BLaER1 treated with 17β-estradiol and CSF1 and Interleukin-3, amounts not matched to agents 10 nM and 100 nM (cell line): Measurements from ENCODE around the gene SLC30A7.
"Not testable (repeated sequence)": the region's sequence is repeated elsewhere in the genome, so short reads cannot be mapped to it uniquely, and the experiment has no call there.

ENCODE experiments used
- H3K27ac ChIP-seq, 11 experiments: shearing (Covaris generic); formaldehyde crosslinking; 2 replicates each; pipeline ENCODE4 v1.8.1; 2022
- H3K27me3 ChIP-seq, 11 experiments: shearing (Covaris generic); formaldehyde crosslinking; 2 replicates each; pipeline ENCODE4 v1.8.1; 2022
- H3K36me3 ChIP-seq, 11 experiments: shearing (Covaris generic); formaldehyde crosslinking; 2 replicates each; pipeline ENCODE4 v1.8.1; 2022
- H3K4me1 ChIP-seq, 10 experiments: shearing (Covaris generic); formaldehyde crosslinking; 2 replicates each; pipeline ENCODE4 v1.8.1; 2022
- H3K4me2 ChIP-seq, 11 experiments: shearing (Covaris generic); formaldehyde crosslinking; 2 replicates each; pipeline ENCODE4 v1.8.1; 2022
- H3K4me3 ChIP-seq, 10 experiments: shearing (Covaris generic); formaldehyde crosslinking; 2 replicates each; pipeline ENCODE4 v1.8.1; 2022
- H3K9ac ChIP-seq, 11 experiments: shearing (Covaris generic); formaldehyde crosslinking; 2 replicates each; pipeline ENCODE4 v1.8.1; 2022
- H3K9me3 ChIP-seq, 11 experiments: shearing (Covaris generic); formaldehyde crosslinking; replicated peaks in 1 of 11; 2 replicates each; pipeline ENCODE4 v1.8.1; 2022
- H4K20me1 ChIP-seq, 11 experiments: shearing (Covaris generic); formaldehyde crosslinking; 2 replicates each; pipeline ENCODE4 v1.8.1; 2022
- Cebpa-rat ChIP-seq, 11 experiments: shearing (Covaris generic); IDR thresholded peaks; 2 replicates each; pipeline ENCODE4 v1.8.1; 2022

Gene SLC30A7

GRCh38 chr1:100895540-100896480, at the start of gene SLC30A7:
SLC30A7 (plus strand) TSS chr1:100896090; CDS start chr1:100896263, 173 bp downstream.
- Histone ChIP-seq H4K20me1 (peaks cover 0 to 15% (median 3%) of the 10 kb centered on the region in 11 experiments; a peak in 7 of 22 replicates), H3K27me3 (no peaks in the 10 kb centered on the region), H3K36me3 (peaks cover 19 to 48% (median 35%) of the 10 kb centered on the region in 11 experiments), H3K27ac (peak within 1 kb of the TSS; percentile 89 to 96 (median 95)), H3K9me3 (peaks cover 7 to 18% (median 15%) of the 10 kb centered on the region in 11 experiments), H3K9ac (peak within 1 kb of the TSS; percentile 90 to 97 (median 95)), H3K4me3 (peak within 1 kb of the TSS; percentile 84 to 98 (median 92)), H3K4me1 (peaks cover 26 to 39% (median 32%) of the 10 kb centered on the region in 10 experiments), H3K4me2 (peak within 1 kb of the TSS; percentile 77 to 98 (median 89))
- TF ChIP-seq Cebpa-rat (IDR thresholded peaks at IDR 0.05) = no peak

- H3K9me3 ChIP-seq = no peaks in the 10 kb centered on the region
- TF ChIP-seq Cebpa-rat (IDR thresholded peaks at IDR 0.05) = no peak
- no peaks in the 10 kb centered on the region for H3K36me3 ChIP-seq
- peak overlapping the region in 2 of 11 experiments; percentile 52; a peak in 4 of 22 replicates for H3K4me2 ChIP-seq
- no peaks in the 10 kb centered on the region for H3K27me3 ChIP-seq
- H3K27ac ChIP-seq = no peak overlapping the region; a peak in 1 of 22 replicates
- no peak overlapping the region for H3K9ac ChIP-seq
- H3K4me3 ChIP-seq = no peak overlapping the region
- H4K20me1 ChIP-seq = no peaks in the 10 kb centered on the region
- no peaks in the 10 kb centered on the region for H3K4me1 ChIP-seq
These were observed 48.4 kb upstream of the SLC30A7 start for GRCh38 chr1:100847361-100848082.

GRCh38 chr1:100851726-100852125, 44.2 kb upstream of the SLC30A7 start:
- Histone ChIP-seq H3K9ac (no peak overlapping the region), H3K9me3 (no peaks in the 10 kb centered on the region), H3K36me3 (no peaks in the 10 kb centered on the region), H3K4me1 (no peaks in the 10 kb centered on the region), H3K4me2 (no peak overlapping the region), H3K4me3 (no peak overlapping the region), H4K20me1 (no peaks in the 10 kb centered on the region), H3K27me3 (no peaks in the 10 kb centered on the region), H3K27ac (no peak overlapping the region)
- no peak for TF ChIP-seq Cebpa-rat (IDR thresholded peaks at IDR 0.05)

- H4K20me1 ChIP-seq = no peaks in the 10 kb centered on the region
- no peak overlapping the region for H3K4me3 ChIP-seq
- H3K27ac ChIP-seq = no peak overlapping the region
- no peaks in the 10 kb centered on the region for H3K4me1 ChIP-seq
- no peak overlapping the region for H3K4me2 ChIP-seq
- H3K9me3 ChIP-seq = no peaks in the 10 kb centered on the region
- H3K36me3 ChIP-seq = no peaks in the 10 kb centered on the region
- H3K9ac ChIP-seq = no peak overlapping the region
- no peaks in the 10 kb centered on the region for H3K27me3 ChIP-seq
- no peak for TF ChIP-seq Cebpa-rat (IDR thresholded peaks at IDR 0.05)
These were observed 42.9 kb upstream of the SLC30A7 start for GRCh38 chr1:100852976-100853375.

- not testable (repeated sequence) for H3K9me3 ChIP-seq, H3K4me1 ChIP-seq, H3K36me3 ChIP-seq, H3K9ac ChIP-seq, H3K4me2 ChIP-seq, H4K20me1 ChIP-seq, H3K27me3 ChIP-seq, H3K27ac ChIP-seq, H3K4me3 ChIP-seq
These were observed 40.8 kb upstream of the SLC30A7 start for GRCh38 chr1:100855116-100855515.

GRCh38 chr1:100860397-100860991, 35.4 kb upstream of the SLC30A7 start:
- no peaks in the 10 kb centered on the region for H4K20me1 ChIP-seq

GRCh38 chr1:100861379-100861778, 34.5 kb upstream of the SLC30A7 start:
- no peaks in the 10 kb centered on the region for H3K9me3 ChIP-seq
- no peaks in the 10 kb centered on the region for H3K27me3 ChIP-seq
- no peak overlapping the region for H3K4me2 ChIP-seq
- no peaks in the 10 kb centered on the region for H3K4me1 ChIP-seq
- no peak overlapping the region for H3K27ac ChIP-seq
- TF ChIP-seq Cebpa-rat (IDR thresholded peaks at IDR 0.05) = no peak
- no peaks in the 10 kb centered on the region for H4K20me1 ChIP-seq
- no peaks in the 10 kb centered on the region for H3K36me3 ChIP-seq
- H3K4me3 ChIP-seq = no peak overlapping the region
- no peak overlapping the region for H3K9ac ChIP-seq

More at GRCh38 chr1:100860397-100860991, 35.4 kb upstream of the SLC30A7 start:
- no peak overlapping the region for H3K27ac ChIP-seq
- no peak for TF ChIP-seq Cebpa-rat (IDR thresholded peaks at IDR 0.05)
- no peak overlapping the region for H3K9ac ChIP-seq
- no peaks in the 10 kb centered on the region for H3K9me3 ChIP-seq
- no peak overlapping the region for H3K4me2 ChIP-seq
- no peaks in the 10 kb centered on the region for H3K36me3 ChIP-seq
- H3K4me3 ChIP-seq = no peak overlapping the region
- no peaks in the 10 kb centered on the region for H3K4me1 ChIP-seq
- no peaks in the 10 kb centered on the region for H3K27me3 ChIP-seq

GRCh38 chr1:100862591-100862990, 33.3 kb upstream of the SLC30A7 start:
- H4K20me1 ChIP-seq = no peaks in the 10 kb centered on the region
- H3K27me3 ChIP-seq = no peaks in the 10 kb centered on the region
- no peak overlapping the region for H3K9ac ChIP-seq
- H3K4me1 ChIP-seq = no peaks in the 10 kb centered on the region
- TF ChIP-seq Cebpa-rat (IDR thresholded peaks at IDR 0.05) = no peak
- no peak overlapping the region for H3K4me2 ChIP-seq
- no peak overlapping the region for H3K27ac ChIP-seq
- no peaks in the 10 kb centered on the region for H3K9me3 ChIP-seq
- no peak overlapping the region for H3K4me3 ChIP-seq
- H3K36me3 ChIP-seq = no peaks in the 10 kb centered on the region
